Large intestine (tissue), 3 donors: ENCODE results near the gene SRD5A1. TPM values are rescaled to one million over a fixed set of nuclear protein-coding genes. Genes with fewer than 3 reads are reported as not detected.
"Not testable (repeated sequence)": the region's sequence is repeated elsewhere in the genome, so short reads cannot be mapped to it uniquely, and the experiment has no call there.

ENCODE experiments used
- DNase-seq, 2 donors: peaks; one replicate each; pipeline versions ENCODE4 v3.0.0 to v3.0.0-alpha.2; 2013
- H3K27ac ChIP-seq: one replicate; pipeline ENCODE4 v1.5.1; 2013; ENCODE audit warnings: low read length
- H3K27me3 ChIP-seq: 2 replicates; pipeline ENCODE4 v1.6.1; 2013; ENCODE audit warnings: low read length; ENCODE audit not compliant: control insufficient read depth, insufficient read depth
- H3K36me3 ChIP-seq: 2 replicates; pipeline ENCODE4 v1.6.1; 2013; ENCODE audit warnings: low read length; ENCODE audit not compliant: control insufficient read depth, insufficient read depth
- H3K4me1 ChIP-seq: one replicate; pipeline ENCODE4 v1.6.1; 2013; ENCODE audit warnings: low read length; ENCODE audit not compliant: control insufficient read depth, insufficient read depth
- H3K4me3 ChIP-seq: one replicate; pipeline ENCODE4 v1.5.1; 2013; ENCODE audit warnings: low read length
- H3K9me3 ChIP-seq: one replicate; pipeline ENCODE4 v1.6.1; 2013; ENCODE audit warnings: mild to moderate bottlenecking, low read depth, low read length, moderate library complexity; ENCODE audit not compliant: control insufficient read depth
- WGBS: methylation state at CpG from one replicate; pipeline ENCODE4 v1.1.5; 2013; ENCODE audit warnings: low lambda C conversion rate; ENCODE audit not compliant: insufficient coverage; 5-methylcytosine and 5-hydroxymethylcytosine counted together
- polyA plus RNA-seq: library from polyadenylated mRNA; unstranded; fragments of 120-200 nt; gene quantifications from one replicate; pipeline ENCODE4 v1.2.1, GENCODE V29; 2013

The SRD5A1 gene
- polyA plus RNA-seq, 1 donor: 9.1 TPM

DNA sequence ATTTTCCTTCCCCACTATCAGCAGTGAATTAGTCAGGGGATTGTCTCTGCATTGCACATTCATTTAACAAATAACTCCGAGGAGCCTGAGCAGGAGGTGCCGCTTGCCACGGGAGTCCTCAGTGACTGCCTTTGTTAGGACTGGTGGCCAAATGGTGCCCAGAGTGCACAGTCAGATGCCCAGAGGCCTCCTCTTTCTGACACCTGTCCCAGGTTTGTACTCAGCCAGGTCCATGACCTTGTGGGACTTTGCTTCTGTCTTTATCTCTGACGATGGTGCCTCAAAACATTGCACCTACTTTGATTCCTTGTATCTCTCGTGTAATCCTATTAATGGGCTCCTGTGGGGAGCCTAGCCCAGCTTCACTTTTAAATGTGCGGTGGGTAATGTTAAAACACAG lies 4.3 kb downstream of the SRD5A1 start:
- no peaks in the 10 kb centered on the region for H3K27me3 ChIP-seq
- no peak overlapping the region for H3K27ac ChIP-seq
- WGBS: no CpG with 5 or more reads among the region's 6 CpGs
- no peak for DNase-seq
- no peak overlapping the region for H3K4me3 ChIP-seq
- no peaks in the 10 kb centered on the region for H3K36me3 ChIP-seq
- H3K4me1 ChIP-seq: peaks cover 3% of the 10 kb centered on the region
- H3K9me3 ChIP-seq: no peaks in the 10 kb centered on the region

DNA sequence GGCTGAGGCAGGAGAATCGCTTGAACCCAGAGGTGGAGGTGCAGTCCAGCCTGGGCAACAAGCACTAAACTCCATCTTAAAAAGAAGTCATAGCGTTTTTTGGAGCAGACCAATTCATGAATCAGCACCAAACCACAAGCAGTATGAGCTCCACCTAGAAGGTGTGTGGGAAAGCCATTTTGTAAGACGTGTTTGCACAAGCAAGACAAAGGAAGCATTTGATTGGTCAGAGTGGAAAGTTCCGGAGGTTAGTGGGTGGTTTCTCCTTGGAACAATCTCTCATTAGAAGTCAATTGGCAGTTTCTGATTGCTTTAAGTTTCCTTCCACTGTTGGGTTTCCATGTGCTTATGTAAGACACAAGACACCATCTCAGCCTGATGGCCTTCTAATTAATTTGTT lies 5.0 kb downstream of the SRD5A1 start:
- no peaks in the 10 kb centered on the region for H3K27me3 ChIP-seq
- no peaks in the 10 kb centered on the region for H3K9me3 ChIP-seq
- H3K4me3 ChIP-seq: no peak overlapping the region
- WGBS: 100% methylated on average over 1 of the region's 4 CpGs
- no peaks in the 10 kb centered on the region for H3K36me3 ChIP-seq
- no peak overlapping the region for H3K27ac ChIP-seq
- peaks cover 3% of the 10 kb centered on the region for H3K4me1 ChIP-seq
- no peak for DNase-seq

DNA sequence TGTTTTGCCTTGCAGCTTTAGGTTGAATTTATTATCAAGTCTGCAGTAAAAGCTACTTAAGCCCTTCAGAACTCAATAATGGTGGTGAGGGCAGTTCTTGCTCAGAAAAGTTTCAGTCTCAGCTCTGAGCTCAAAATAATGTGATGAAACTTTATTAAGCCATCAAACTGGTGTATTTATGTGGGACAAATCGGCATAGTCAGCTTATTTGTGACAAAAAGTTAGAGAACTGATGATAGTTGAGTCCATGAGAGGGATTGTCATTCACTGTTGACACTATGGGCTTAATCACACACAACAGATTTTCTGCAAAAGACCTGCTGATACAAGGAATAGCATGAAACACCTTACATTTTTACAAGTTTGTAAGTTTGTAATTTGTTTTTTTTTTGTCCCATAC lies 9.4 kb downstream of the SRD5A1 start:
- H3K27me3 ChIP-seq: no peaks in the 10 kb centered on the region
- peaks cover 2% of the 10 kb centered on the region for H3K36me3 ChIP-seq
- H3K9me3 ChIP-seq: no peaks in the 10 kb centered on the region
- H3K4me1 ChIP-seq: no peaks in the 10 kb centered on the region
- DNase-seq: no peak
- no peak overlapping the region for H3K27ac ChIP-seq
- H3K4me3 ChIP-seq: no peak overlapping the region
- no CpG with 5 or more reads among the region's 1 CpG for WGBS

DNA sequence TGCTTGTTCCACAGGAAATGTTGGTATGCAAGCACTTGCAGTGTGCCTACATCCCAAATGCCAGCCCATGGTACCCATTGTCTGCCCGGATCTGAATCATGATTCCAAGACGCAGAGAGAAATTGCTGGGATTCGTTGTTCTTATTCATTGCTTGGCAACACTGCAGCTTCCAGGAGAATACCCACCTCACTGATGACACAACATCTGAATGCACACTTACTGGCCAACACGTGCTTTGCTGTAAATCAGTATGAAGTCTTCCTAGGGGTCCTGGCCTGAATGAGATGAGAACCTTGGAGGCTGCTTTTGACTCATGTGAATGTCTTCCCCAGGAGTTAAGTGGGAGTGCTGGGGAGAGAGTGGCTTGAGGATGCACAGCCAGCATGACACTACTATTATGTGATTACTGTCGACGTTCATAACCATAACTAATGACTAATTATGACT lies 11.6 kb downstream of the SRD5A1 start:
- H3K4me1 ChIP-seq: no peaks in the 10 kb centered on the region
- peaks cover 2% of the 10 kb centered on the region for H3K36me3 ChIP-seq
- DNase-seq: no peak
- WGBS: no CpG with 5 or more reads among the region's 6 CpGs
- no peak overlapping the region for H3K4me3 ChIP-seq
- no peaks in the 10 kb centered on the region for H3K27me3 ChIP-seq
- H3K9me3 ChIP-seq: peaks cover 6% of the 10 kb centered on the region
- H3K27ac ChIP-seq: no peak overlapping the region

DNA sequence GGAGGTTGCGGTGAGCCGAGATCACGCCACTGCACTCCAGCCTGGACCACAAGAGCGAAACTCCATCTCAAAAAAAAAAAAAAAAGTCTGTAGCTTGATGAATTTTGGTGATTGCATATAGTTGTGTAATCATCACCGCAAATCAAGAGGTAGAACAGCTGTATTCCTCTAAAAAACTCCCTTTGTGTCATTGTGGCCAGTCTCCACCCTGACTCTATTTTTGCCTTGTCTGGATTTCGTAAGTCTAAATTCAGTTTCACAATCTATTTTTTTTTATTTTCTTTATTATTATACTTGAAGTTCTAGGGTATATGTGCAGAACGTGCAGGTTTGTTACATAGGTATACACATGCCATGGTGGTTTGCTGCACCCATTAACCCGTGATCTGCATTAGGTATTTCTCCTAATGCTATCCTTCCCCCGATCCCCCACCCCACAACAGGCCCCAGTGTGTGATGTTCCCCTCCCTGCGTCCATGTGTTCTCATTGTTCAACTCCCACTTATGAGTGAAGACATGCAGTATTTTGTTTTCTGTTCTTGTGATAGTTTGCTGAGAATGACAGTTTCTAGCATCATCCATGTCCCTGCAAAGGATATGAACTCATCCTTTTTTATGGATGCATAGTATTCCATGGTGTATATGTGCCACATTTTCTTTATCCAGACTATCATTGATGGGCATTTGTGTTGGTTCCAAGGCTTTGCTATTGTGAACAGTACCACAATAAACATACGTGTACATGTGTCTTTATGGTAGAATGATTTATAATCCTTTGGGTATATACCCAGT lies 12.5 kb downstream of the SRD5A1 start:
- not testable (repeated sequence) for DNase-seq, H3K27me3 ChIP-seq, H3K36me3 ChIP-seq, H3K4me1 ChIP-seq, H3K4me3 ChIP-seq, H3K27ac ChIP-seq, H3K9me3 ChIP-seq
- 82% methylated on average over 1 of the region's 11 CpGs for WGBS

DNA sequence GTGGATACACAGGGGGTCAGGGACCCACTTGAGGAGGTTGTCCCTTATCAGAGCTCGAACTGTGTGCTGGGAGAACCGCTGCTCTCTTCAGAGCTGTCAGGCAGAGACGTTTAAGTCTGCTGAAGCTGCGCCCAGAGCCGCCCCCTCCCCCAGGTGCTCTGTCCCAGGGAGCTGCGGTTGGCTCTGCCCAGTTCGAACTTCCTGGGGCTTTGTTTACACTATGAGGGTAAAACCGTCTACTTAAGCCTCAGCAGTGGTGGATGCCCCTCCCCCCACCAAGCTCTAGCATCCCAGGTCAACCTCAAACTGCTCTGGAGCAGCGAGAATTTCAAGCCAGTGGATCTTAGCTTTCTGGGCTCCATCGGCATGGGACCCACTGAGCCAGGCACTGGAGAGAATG lies 15.9 kb downstream of the SRD5A1 start:
- Histone ChIP-seq H3K27ac (no peak overlapping the region), H3K4me1 (no peaks in the 10 kb centered on the region), H3K27me3 (no peaks in the 10 kb centered on the region), H3K9me3 (peaks cover 6% of the 10 kb centered on the region), H3K4me3 (no peak overlapping the region), H3K36me3 (peaks cover 5% of the 10 kb centered on the region)
- no peak for DNase-seq
- no CpG with 5 or more reads among the region's 10 CpGs for WGBS

DNA sequence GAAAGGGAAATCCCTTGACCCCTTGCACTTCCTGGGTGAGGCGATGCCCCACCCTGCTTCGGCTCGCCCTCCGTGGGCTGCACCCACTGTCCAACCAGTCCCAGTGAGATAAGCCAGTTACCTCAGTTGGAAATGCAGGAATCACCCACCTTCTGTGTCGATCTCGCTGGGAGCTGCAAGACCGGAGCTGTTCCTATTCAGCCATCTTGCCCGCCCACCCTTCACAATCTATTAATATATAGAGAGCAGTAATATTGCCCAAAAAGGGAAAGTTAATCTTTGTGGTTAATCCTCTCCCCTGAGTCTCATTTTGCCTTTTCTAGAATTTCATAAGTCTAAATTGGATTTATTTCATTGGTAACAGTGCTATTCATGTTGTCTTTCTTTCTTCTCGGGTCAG lies 16.4 kb downstream of the SRD5A1 start:
- no peaks in the 10 kb centered on the region for H3K27me3 ChIP-seq
- no peak for DNase-seq

DNA sequence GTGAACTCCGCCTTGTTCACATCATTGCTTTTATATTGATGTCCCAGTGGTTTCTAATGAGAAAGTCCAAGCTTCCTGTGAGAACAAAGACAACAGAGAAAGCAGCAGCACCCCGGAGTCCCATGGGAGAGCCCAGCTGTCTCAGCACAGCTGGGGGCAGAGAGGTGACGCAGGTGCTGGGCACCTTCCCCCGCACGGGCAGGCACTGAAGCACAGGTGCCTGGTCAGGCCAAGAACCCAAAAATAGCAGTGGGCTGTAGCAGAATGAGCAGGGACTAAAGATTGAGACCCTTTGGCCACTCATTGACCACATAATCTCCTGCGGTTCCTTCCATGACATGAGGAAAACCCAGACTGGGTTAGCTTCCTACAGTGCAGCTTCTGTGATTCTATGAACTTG lies 18.8 kb downstream of the SRD5A1 start:
- Histone ChIP-seq H3K4me3 (no peak overlapping the region), H3K27ac (no peak overlapping the region), H3K4me1 (no peaks in the 10 kb centered on the region), H3K9me3 (peaks cover 6% of the 10 kb centered on the region), H3K36me3 (peaks cover 14% of the 10 kb centered on the region), H3K27me3 (no peaks in the 10 kb centered on the region)
- no peak for DNase-seq
- WGBS: no CpG with 5 or more reads among the region's 6 CpGs

More for the DNA sequence above, 16.4 kb downstream of the SRD5A1 start:
- H3K4me3 ChIP-seq: no peak overlapping the region
- H3K4me1 ChIP-seq: no peaks in the 10 kb centered on the region
- 100% methylated on average over 1 of the region's 9 CpGs for WGBS
- peaks cover 6% of the 10 kb centered on the region for H3K9me3 ChIP-seq
- H3K36me3 ChIP-seq: peaks cover 3% of the 10 kb centered on the region
- no peak overlapping the region for H3K27ac ChIP-seq

DNA sequence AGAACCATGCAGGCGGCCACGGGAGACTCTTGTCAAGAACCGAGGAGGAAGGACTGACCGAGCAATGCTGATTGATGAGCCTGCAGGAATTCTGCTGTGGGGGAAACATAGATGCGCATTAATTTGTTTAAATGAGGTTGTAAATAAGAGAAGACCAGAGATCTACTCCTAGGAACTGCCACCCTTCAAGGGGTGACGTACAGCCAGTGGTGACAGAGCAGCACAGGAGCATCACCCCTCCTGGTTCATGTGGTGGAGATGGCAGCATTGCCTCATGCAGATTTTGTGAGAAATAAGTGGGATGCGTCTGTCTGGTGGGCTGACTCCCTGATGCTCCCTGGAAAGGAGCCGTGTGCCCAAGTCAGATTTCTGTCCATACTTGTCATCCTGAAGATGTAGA lies 22.2 kb downstream of the SRD5A1 start:
- Histone ChIP-seq H3K36me3 (peaks cover 20% of the 10 kb centered on the region), H3K27me3 (no peaks in the 10 kb centered on the region), H3K9me3 (no peaks in the 10 kb centered on the region), H3K4me3 (no peak overlapping the region), H3K4me1 (no peaks in the 10 kb centered on the region), H3K27ac (no peak overlapping the region)
- DNase-seq: no peak
- WGBS: 100% methylated on average over 1 of the region's 8 CpGs

DNA sequence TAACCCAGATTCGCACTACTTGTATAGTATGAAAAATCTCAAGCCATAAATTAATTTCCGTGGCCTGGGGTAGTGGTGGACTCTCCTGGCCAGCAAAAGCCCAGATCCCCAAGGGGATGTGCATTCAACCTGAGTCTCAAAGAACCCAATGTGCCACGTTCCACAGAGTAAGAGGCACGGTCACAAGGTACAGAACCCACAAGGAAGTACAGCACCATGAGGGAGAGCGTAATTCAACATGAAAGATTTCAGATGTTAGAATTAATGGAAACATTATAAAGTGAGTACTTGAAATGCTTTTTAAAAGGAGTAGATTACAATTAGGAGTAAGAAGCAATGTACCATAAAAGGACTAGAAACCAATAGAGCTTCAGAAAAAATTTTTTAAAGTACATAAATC lies 23.4 kb downstream of the SRD5A1 start:
- Histone ChIP-seq H3K27me3 (no peaks in the 10 kb centered on the region), H3K27ac (no peak overlapping the region)
- 100% methylated on average over 1 of the region's 5 CpGs for WGBS

More for the DNA sequence above, 23.4 kb downstream of the SRD5A1 start:
- Histone ChIP-seq H3K4me3 (no peak overlapping the region), H3K36me3 (peaks cover 20% of the 10 kb centered on the region), H3K4me1 (no peaks in the 10 kb centered on the region), H3K9me3 (no peaks in the 10 kb centered on the region)
- no peak for DNase-seq
